ENCODE results near the gene KCND3.

GRCh38 chr1:111855260-111855659, 134.2 kb downstream of the KCND3 start:
- TF ChIP-seq, protein P1, sequence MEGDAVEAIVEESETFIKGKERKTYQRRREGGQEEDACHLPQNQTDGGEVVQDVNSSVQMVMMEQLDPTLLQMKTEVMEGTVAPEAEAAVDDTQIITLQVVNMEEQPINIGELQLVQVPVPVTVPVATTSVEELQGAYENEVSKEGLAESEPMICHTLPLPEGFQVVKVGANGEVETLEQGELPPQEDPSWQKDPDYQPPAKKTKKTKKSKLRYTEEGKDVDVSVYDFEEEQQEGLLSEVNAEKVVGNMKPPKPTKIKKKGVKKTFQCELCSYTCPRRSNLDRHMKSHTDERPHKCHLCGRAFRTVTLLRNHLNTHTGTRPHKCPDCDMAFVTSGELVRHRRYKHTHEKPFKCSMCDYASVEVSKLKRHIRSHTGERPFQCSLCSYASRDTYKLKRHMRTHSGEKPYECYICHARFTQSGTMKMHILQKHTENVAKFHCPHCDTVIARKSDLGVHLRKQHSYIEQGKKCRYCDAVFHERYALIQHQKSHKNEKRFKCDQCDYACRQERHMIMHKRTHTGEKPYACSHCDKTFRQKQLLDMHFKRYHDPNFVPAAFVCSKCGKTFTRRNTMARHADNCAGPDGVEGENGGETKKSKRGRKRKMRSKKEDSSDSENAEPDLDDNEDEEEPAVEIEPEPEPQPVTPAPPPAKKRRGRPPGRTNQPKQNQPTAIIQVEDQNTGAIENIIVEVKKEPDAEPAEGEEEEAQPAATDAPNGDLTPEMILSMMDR (IDR thresholded peaks at IDR 0.05), result no peak
- no peak for TF ChIP-seq POLR2A (IDR thresholded peaks at IDR 0.05)
